Activated gamma-delta T cell treated with Interleukin-2 at 50 U/mL for 16 hours (primary cell): ENCODE results near the gene SLTM.
"Not testable (repeated sequence)": the region's sequence is repeated elsewhere in the genome, so short reads cannot be mapped to it uniquely, and the experiment has no call there.

ENCODE experiments used
- DNase-seq: peaks from one replicate; pipeline ENCODE4 v3.0.0-alpha.2; 2020

The SLTM gene

DNA sequence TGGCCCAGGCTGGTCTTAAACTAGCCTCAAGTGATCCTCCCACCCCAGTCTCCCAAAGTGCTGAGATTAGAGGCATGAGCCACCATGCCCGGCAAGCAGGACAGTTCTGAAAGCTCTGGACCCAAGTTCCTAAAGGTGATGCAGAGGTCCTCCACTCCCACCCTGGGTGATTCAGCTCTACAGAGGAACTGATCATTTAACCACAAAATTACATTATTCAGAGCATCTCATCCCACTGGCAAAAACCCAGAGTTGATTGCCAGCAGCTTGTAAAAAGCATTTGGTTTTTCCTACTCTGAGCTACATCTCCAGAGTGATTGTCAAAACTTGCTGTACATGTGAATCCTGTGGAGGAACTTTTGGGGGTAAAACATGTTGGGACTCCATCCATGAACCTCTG lies 60.2 kb downstream of the SLTM start:
- no peak for DNase-seq

GRCh38 chr15:58870451-58870850 lies 63.0 kb downstream of the SLTM start:
- no peak for DNase-seq

DNA sequence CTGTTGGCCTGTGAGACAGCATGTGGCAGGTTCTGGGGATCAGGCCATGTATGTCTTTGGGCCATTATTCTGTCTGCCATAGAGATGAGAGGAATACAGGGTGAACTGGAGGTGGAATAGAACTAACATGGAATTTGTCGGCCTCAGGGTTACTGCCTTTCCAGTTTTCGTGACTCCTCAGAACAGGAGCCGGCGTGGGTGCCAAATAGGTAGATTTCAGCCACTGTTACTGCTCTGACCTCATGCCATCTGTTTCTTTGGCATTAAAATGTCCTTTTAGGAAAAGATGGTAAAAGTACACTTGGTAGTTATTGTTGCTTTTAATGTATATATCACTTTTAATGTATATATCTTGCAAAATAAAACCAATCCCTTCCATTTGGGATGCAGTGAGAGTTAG lies 65.6 kb downstream of the SLTM start:
- DNase-seq: no peak

DNA sequence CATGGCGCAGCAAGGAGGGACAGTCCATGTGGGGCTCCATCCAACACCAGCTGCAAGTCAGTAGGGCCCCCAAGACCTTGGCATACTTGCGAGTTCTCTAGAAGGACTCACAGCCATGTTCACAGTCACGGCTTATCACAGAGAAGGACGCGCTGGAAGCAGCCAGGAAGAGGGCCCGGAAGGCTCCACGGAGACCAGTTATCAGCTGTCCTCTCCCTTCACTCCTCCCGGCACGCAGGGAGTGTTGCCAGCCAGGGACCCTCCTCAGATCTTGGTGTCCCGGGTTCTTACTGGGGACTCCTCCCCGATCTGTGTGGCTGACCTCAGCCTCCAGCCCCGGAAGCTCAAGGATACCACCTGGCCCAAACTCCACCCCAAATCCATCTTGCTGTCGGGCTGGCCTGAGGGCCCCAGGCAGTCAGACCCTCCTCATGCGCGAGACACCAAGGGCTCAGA lies 68.0 kb downstream of the SLTM start:
- DNase-seq: no peak

GRCh38 chr15:58864602-58865424 lies 68.7 kb downstream of the SLTM start:
- DNase-seq: no peak

- DNase-seq: no peak
These were observed 71.2 kb downstream of the SLTM start for GRCh38 chr15:58862326-58862725.

- DNase-seq: not testable (repeated sequence)
These were observed 76.9 kb downstream of the SLTM start for GRCh38 chr15:58856621-58857020.

GRCh38 chr15:58856086-58856485 lies 77.4 kb downstream of the SLTM start:
- no peak for DNase-seq

DNA sequence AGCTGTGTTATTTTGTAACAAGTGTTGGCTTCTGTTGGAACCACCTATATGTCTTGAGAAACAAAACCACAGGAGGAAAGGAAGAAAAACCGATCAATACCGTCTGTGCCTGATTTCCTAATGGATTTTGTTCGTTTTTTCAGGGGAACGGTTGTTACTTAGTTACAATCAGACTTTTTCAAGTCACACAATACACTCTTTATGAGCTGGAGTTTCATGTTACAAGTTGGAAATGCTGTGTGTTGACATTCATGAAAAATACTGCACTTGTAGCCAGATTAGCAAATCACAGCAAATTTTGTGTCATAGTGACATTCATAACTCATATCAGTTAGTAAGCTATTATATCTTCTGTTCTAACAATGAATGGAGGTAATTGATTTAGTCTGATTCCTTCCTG lies 78.9 kb downstream of the SLTM start:
- no peak for DNase-seq

- DNase-seq: no peak
These were observed 81.1 kb downstream of the SLTM start for GRCh38 chr15:58852347-58852746.

- not testable (repeated sequence) for DNase-seq
These were observed 82.3 kb downstream of the SLTM start for GRCh38 chr15:58851205-58851604.

- no peak for DNase-seq
These were observed 90.6 kb downstream of the SLTM start for GRCh38 chr15:58842713-58843396.

- DNase-seq: no peak
These were observed 93.4 kb downstream of the SLTM start for GRCh38 chr15:58840048-58840447.

- DNase-seq: no peak
These were observed 94.0 kb downstream of the SLTM start for GRCh38 chr15:58839485-58839884.

- DNase-seq: not testable (repeated sequence)
These were observed 99.6 kb downstream of the SLTM start for GRCh38 chr15:58833681-58834426.

GRCh38 chr15:58830556-58830955 lies 102.9 kb downstream of the SLTM start:
- DNase-seq: no peak
